ENCODE measurements around the gene EDA. TPM values are rescaled to one million over a fixed set of nuclear protein-coding genes. Genes with fewer than 3 reads are reported as not detected.

The EDA gene
- total RNA-seq, 2 donors from 2014 or later, result 13.1 to 14.9 TPM

GRCh38 chrX:70052895-70053615, 437.1 kb downstream of the EDA start:
- TF ChIP-seq CTCF (IDR thresholded peaks at IDR 0.05), result no peak
- no peaks in the 10 kb centered on the region for H3K36me3 ChIP-seq
- no peak overlapping the region for H3K27ac ChIP-seq
- no peaks in the 10 kb centered on the region for H3K9me3 ChIP-seq
- no peak overlapping the region for H3K4me3 ChIP-seq
- H3K4me1 ChIP-seq, result no peaks in the 10 kb centered on the region
- DNase-seq (ENCODE audit: low spot score), result no peak
- no peaks in the 10 kb centered on the region for H3K27me3 ChIP-seq

GRCh38 chrX:70054391-70054790, 438.5 kb downstream of the EDA start:
- H3K4me1 ChIP-seq, result no peaks in the 10 kb centered on the region
- H3K36me3 ChIP-seq, result no peaks in the 10 kb centered on the region
- H3K27me3 ChIP-seq, result no peaks in the 10 kb centered on the region
- DNase-seq (ENCODE audit: low spot score), result no peak
- TF ChIP-seq CTCF (IDR thresholded peaks at IDR 0.05), result no peak
- no peak overlapping the region for H3K27ac ChIP-seq
- no peaks in the 10 kb centered on the region for H3K9me3 ChIP-seq
- no peak overlapping the region for H3K4me3 ChIP-seq

GRCh38 chrX:70062076-70062475, 446.2 kb downstream of the EDA start, which contains the start of gene OTUD6A:
Gene OTUD6A, plus strand, starts transcription at chrX:70062457. Its CDS starts 68 bp downstream, at chrX:70062525.
- Histone ChIP-seq H3K27ac (no peak within 1 kb of the TSS), H3K9me3 (no peaks in the 10 kb centered on the region), H3K27me3 (no peaks in the 10 kb centered on the region), H3K4me1 (no peaks in the 10 kb centered on the region), H3K4me3 (no peak within 1 kb of the TSS), H3K36me3 (no peaks in the 10 kb centered on the region)
- no peak for TF ChIP-seq CTCF (IDR thresholded peaks at IDR 0.05)
- peak; percentile 11 for DNase-seq (ENCODE audit: low spot score)

- Histone ChIP-seq H3K4me3 (no peak overlapping the region), H3K27me3 (no peaks in the 10 kb centered on the region), H3K4me1 (no peaks in the 10 kb centered on the region), H3K36me3 (no peaks in the 10 kb centered on the region), H3K27ac (no peak overlapping the region), H3K9me3 (no peaks in the 10 kb centered on the region)
- no peak for TF ChIP-seq CTCF (IDR thresholded peaks at IDR 0.05)
- DNase-seq (ENCODE audit: low spot score), result peak; percentile 42
These were observed 447.1 kb downstream of the EDA start for GRCh38 chrX:70062961-70063550.

GRCh38 chrX:70066646-70067045, 450.7 kb downstream of the EDA start:
- DNase-seq (ENCODE audit: low spot score), result no peak
- Histone ChIP-seq H3K4me3 (no peak overlapping the region), H3K27me3 (no peaks in the 10 kb centered on the region), H3K36me3 (no peaks in the 10 kb centered on the region), H3K4me1 (no peaks in the 10 kb centered on the region), H3K27ac (no peak overlapping the region), H3K9me3 (no peaks in the 10 kb centered on the region)
- no peak for TF ChIP-seq CTCF (IDR thresholded peaks at IDR 0.05)
